ENCODE measurements around the gene ZNF430.

GRCh38 chr19:21101521-21102242 lies 81.2 kb downstream of the ZNF430 start:
- TF ChIP-seq CTCF (IDR thresholded peaks at IDR 0.05) (no peak), REST (IDR thresholded peaks at IDR 0.05; ENCODE audit: insufficient read depth in 1 of 2, low read depth in 2 of 2, low read length in 1 of 2) (no peak), POLR2AphosphoS5 (IDR thresholded peaks at IDR 0.05; ENCODE audit: low read depth, low read length) (no peak), SIN3A (IDR thresholded peaks at IDR 0.05; ENCODE audit: borderline replicate concordance, insufficient read depth, low read depth, low read length) (no peak)

All from Panc1 (cell line).